ENCODE data around the gene RPS6KA5. TPM values are rescaled to one million over a fixed set of nuclear protein-coding genes. Genes with fewer than 3 reads are reported as not detected.

Gene RPS6KA5
- total RNA-seq, 3 donors from 2014 or later, result 4.8 to 19.2 (median 11.8) TPM

- TF ChIP-seq POLR2AphosphoS5 (IDR thresholded peaks at IDR 0.05), result no peak
- TF ChIP-seq POLR2A (IDR thresholded peaks at IDR 0.05), result no peak
- no peak for TF ChIP-seq CTCF (IDR thresholded peaks at IDR 0.05)
- Histone ChIP-seq H3K36me3 (no peaks in the 10 kb centered on the region), H3K9me3 (no peaks in the 10 kb centered on the region), H3K27me3 (no peaks in the 10 kb centered on the region), H3K4me3 (no peak overlapping the region), H3K4me1 (no peaks in the 10 kb centered on the region), H3K27ac (no peak overlapping the region)
- intact Hi-C loops (cut with DNase I; ENCODE audit: low total_unique reads), result no loop called here
- DNase-seq (ENCODE audit: low spot score in 2 of 2), result no peak
Measured at GRCh38 chr14:90969531-90970166, 90.8 kb downstream of the RPS6KA5 start.

GRCh38 chr14:90968025-90968424, 92.4 kb downstream of the RPS6KA5 start:
- intact Hi-C loops (cut with DNase I; ENCODE audit: low total_unique reads), result no loop called here
- no peak for DNase-seq (ENCODE audit: low spot score in 2 of 2)
- Histone ChIP-seq H3K27me3 (no peaks in the 10 kb centered on the region), H3K4me3 (no peak overlapping the region), H3K9me3 (no peaks in the 10 kb centered on the region), H3K4me1 (no peaks in the 10 kb centered on the region), H3K27ac (no peak overlapping the region), H3K36me3 (no peaks in the 10 kb centered on the region)
- no peak for TF ChIP-seq POLR2A (IDR thresholded peaks at IDR 0.05)
- TF ChIP-seq POLR2AphosphoS5 (IDR thresholded peaks at IDR 0.05), result no peak

GRCh38 chr14:90966493-90966892, 93.9 kb downstream of the RPS6KA5 start:
- no peak overlapping the region for H3K27ac ChIP-seq
- H3K4me3 ChIP-seq, result no peak overlapping the region
- no peak for DNase-seq (ENCODE audit: low spot score in 2 of 2)
- no peaks in the 10 kb centered on the region for H3K27me3 ChIP-seq
- intact Hi-C loops (cut with DNase I; ENCODE audit: low total_unique reads), result no loop called here
- no peaks in the 10 kb centered on the region for H3K9me3 ChIP-seq
- no peaks in the 10 kb centered on the region for H3K4me1 ChIP-seq
- H3K36me3 ChIP-seq, result no peaks in the 10 kb centered on the region
- TF ChIP-seq POLR2A (IDR thresholded peaks at IDR 0.05) (no peak), CTCF (IDR thresholded peaks at IDR 0.05) (no peak), POLR2AphosphoS5 (IDR thresholded peaks at IDR 0.05) (no peak)

GRCh38 chr14:90965765-90966164, 94.7 kb downstream of the RPS6KA5 start:
- intact Hi-C loops (cut with DNase I; ENCODE audit: low total_unique reads), result no loop called here

GRCh38 chr14:90963343-90963742, 97.1 kb downstream of the RPS6KA5 start:
- no peak overlapping the region for H3K27ac ChIP-seq
- TF ChIP-seq CTCF (IDR thresholded peaks at IDR 0.05) (no peak), POLR2A (IDR thresholded peaks at IDR 0.05) (no peak)
- intact Hi-C loops (cut with DNase I; ENCODE audit: low total_unique reads), result no loop called here
- no peaks in the 10 kb centered on the region for H3K9me3 ChIP-seq
- no peaks in the 10 kb centered on the region for H3K27me3 ChIP-seq
- H3K36me3 ChIP-seq, result no peaks in the 10 kb centered on the region
- no peak for DNase-seq (ENCODE audit: low spot score in 2 of 2)
- no peaks in the 10 kb centered on the region for H3K4me1 ChIP-seq
- H3K4me3 ChIP-seq, result no peak overlapping the region

More at GRCh38 chr14:90965765-90966164, 94.7 kb downstream of the RPS6KA5 start:
- TF ChIP-seq POLR2AphosphoS5 (IDR thresholded peaks at IDR 0.05), result no peak
- TF ChIP-seq CTCF (IDR thresholded peaks at IDR 0.05), result no peak
- TF ChIP-seq POLR2A (IDR thresholded peaks at IDR 0.05), result no peak
- Histone ChIP-seq H3K4me1 (no peaks in the 10 kb centered on the region), H3K36me3 (no peaks in the 10 kb centered on the region), H3K4me3 (no peak overlapping the region), H3K27me3 (no peaks in the 10 kb centered on the region), H3K9me3 (no peaks in the 10 kb centered on the region), H3K27ac (no peak overlapping the region)
- no peak for DNase-seq (ENCODE audit: low spot score in 2 of 2)

All from breast epithelium (tissue), 4 donors.